ENCODE results near the gene KPNA4.
"Not testable (repeated sequence)": the region's sequence is repeated elsewhere in the genome, so short reads cannot be mapped to it uniquely, and the experiment has no call there.

KPNA4 gene

GRCh38 chr3:160583451-160583850 lies 18.1 kb upstream of the KPNA4 start:
- no peak for TF ChIP-seq CTCF (conservative IDR thresholded peaks at IDR 0.05; ENCODE audit: low read depth, low read length)
- no peak for DNase-seq (ENCODE audit: low read depth)
- H3K4me3 ChIP-seq (ENCODE audit: low read depth, low read length) = no peak overlapping the region

- no peak for TF ChIP-seq CTCF (conservative IDR thresholded peaks at IDR 0.05; ENCODE audit: low read depth, low read length)
- DNase-seq (ENCODE audit: low read depth) = no peak
- H3K4me3 ChIP-seq (ENCODE audit: low read depth, low read length) = no peak overlapping the region
These were observed 15.6 kb upstream of the KPNA4 start for GRCh38 chr3:160580938-160581337.

- peak; percentile 58 for DNase-seq (ENCODE audit: low read depth)
- peak; percentile 47 for TF ChIP-seq CTCF (conservative IDR thresholded peaks at IDR 0.05; ENCODE audit: low read depth, low read length)
- no peak overlapping the region for H3K4me3 ChIP-seq (ENCODE audit: low read depth, low read length)
These were observed 12.3 kb upstream of the KPNA4 start for GRCh38 chr3:160577556-160578195.

GRCh38 chr3:160577093-160577492 lies 11.7 kb upstream of the KPNA4 start:
- TF ChIP-seq CTCF (conservative IDR thresholded peaks at IDR 0.05; ENCODE audit: low read depth, low read length) = no peak
- no peak for DNase-seq (ENCODE audit: low read depth)
- no peak overlapping the region for H3K4me3 ChIP-seq (ENCODE audit: low read depth, low read length)

- no peak for TF ChIP-seq CTCF (conservative IDR thresholded peaks at IDR 0.05; ENCODE audit: low read depth, low read length)
- no peak overlapping the region for H3K4me3 ChIP-seq (ENCODE audit: low read depth, low read length)
- DNase-seq (ENCODE audit: low read depth) = peak; percentile 32
These were observed 11.2 kb upstream of the KPNA4 start for GRCh38 chr3:160576621-160577020.

GRCh38 chr3:160575589-160575988 lies 10.2 kb upstream of the KPNA4 start:
- TF ChIP-seq CTCF (conservative IDR thresholded peaks at IDR 0.05; ENCODE audit: low read depth, low read length) = no peak
- DNase-seq (ENCODE audit: low read depth) = no peak

GRCh38 chr3:160574636-160575035 lies 9.3 kb upstream of the KPNA4 start:
- no peak for DNase-seq (ENCODE audit: low read depth)
- TF ChIP-seq CTCF (conservative IDR thresholded peaks at IDR 0.05; ENCODE audit: low read depth, low read length) = no peak
- H3K4me3 ChIP-seq (ENCODE audit: low read depth, low read length) = no peak overlapping the region

More at GRCh38 chr3:160575589-160575988, 10.2 kb upstream of the KPNA4 start:
- no peak overlapping the region for H3K4me3 ChIP-seq (ENCODE audit: low read depth, low read length)

- DNase-seq (ENCODE audit: low read depth); H3K4me3 ChIP-seq (ENCODE audit: low read depth, low read length): not testable (repeated sequence)
These were observed 8.7 kb upstream of the KPNA4 start for GRCh38 chr3:160573955-160574525.
